K562 (cell line): ENCODE results near the gene RER1. TPM values are rescaled to one million over a fixed set of nuclear protein-coding genes. Genes with fewer than 3 reads are reported as not detected.

Experiments
- ATAC-seq: fragments of 200-7000 bp; cut with Tn5 transposase; 3 replicates; pipeline ENCODE4 v1.9.1; 2020; ENCODE audit warnings: moderate library complexity
- BruUV-seq: library from RNA; stranded (reverse); fragments of 400-500 nt; replicated peaks from 2 replicates; lab custom pipeline; 2021; lab: Mats Ljungman, UMichigan
- CTCF ChIA-PET: fragments of 300-600 bp; formaldehyde crosslinking; extraction: SDS; loops from one replicate; lab custom pipeline; 2021; ENCODE audit warnings: low intra/inter-chr PET ratio; lab: Yijun Ruan, JAX
- POLR2A ChIA-PET: fragments of 300-600, 350-650 bp; sonication (Branson Sonifier 250); formaldehyde crosslinking; extraction: SDS; loops from one replicate; lab custom pipeline; 2021; ENCODE audit warnings: antibody characterized with exemption, inconsistent platforms; lab: Yijun Ruan, JAX
- DNase-seq, 4 experiments: peaks; one replicate each; pipeline versions ENCODE4 v3.0.0 to v3.0.0-alpha.2; 2011 to 2018; ENCODE audit warnings: low spot score in 3 of 4, mixed read lengths in 3 of 4; ENCODE audit errors: extremely low read depth in 1 of 4
- FAIRE-seq: peaks from 2 replicates; lab custom pipeline; 2011; peaks lifted over from hg19 to GRCh38; lab: Jason Lieb, UNC
- H2AFZ ChIP-seq: 2 replicates; pipeline ENCODE4 v1.6.0; 2011; ENCODE audit warnings: low read depth, low read length, control low read depth, inconsistent platforms
- H3K27ac ChIP-seq: fragments of 200-600 bp; 3 replicates; pipeline ENCODE4 v1.8.0; 2011; ENCODE audit warnings: low read depth, mild to moderate bottlenecking, control low read depth, inconsistent platforms, low read length, moderate library complexity, mixed read lengths; ENCODE audit errors: extremely low read depth
- H3K27me3 ChIP-seq, 2 experiments: fragments of 300-600 bp in 1 of 2; 2 replicates in 1 of 2; 3 replicates in 1 of 2; pipeline versions ENCODE4 v1.6.0 to v1.8.0; 2011; ENCODE audit warnings: inconsistent platforms in 2 of 2, low read length in 2 of 2, mild to moderate bottlenecking in 1 of 2, mixed read lengths in 1 of 2, moderate library complexity in 1 of 2; ENCODE audit not compliant: control insufficient read depth in 2 of 2, insufficient read depth in 2 of 2
- H3K36me3 ChIP-seq: fragments of 300-600 bp; 3 replicates; pipeline ENCODE4 v1.8.0; 2011; ENCODE audit warnings: mild to moderate bottlenecking, low read length, inconsistent platforms; ENCODE audit not compliant: control insufficient read depth, insufficient read depth
- H3K4me1 ChIP-seq, 2 experiments: fragments of 200-600 bp in 1 of 2; replicated peaks in 1 of 2; 2 replicates in 1 of 2; 3 replicates in 1 of 2; pipeline versions ENCODE4 v1.5.1 to v1.8.0; 2011; ENCODE audit warnings: inconsistent platforms in 2 of 2, low read length in 2 of 2, mild to moderate bottlenecking in 1 of 2, mixed read lengths in 1 of 2, moderate library complexity in 1 of 2; ENCODE audit not compliant: control insufficient read depth in 2 of 2, insufficient read depth in 2 of 2
- H3K4me2 ChIP-seq: 2 replicates; pipeline ENCODE4 v1.6.1; 2011; ENCODE audit warnings: low read length, control low read depth, inconsistent platforms, mixed read lengths; ENCODE audit not compliant: insufficient read depth
- H3K4me3 ChIP-seq: fragments of 200-600 bp; sonication (generic), shearing (Covaris generic); 2 replicates; pipeline ENCODE4 v1.5.1; 2016; ENCODE audit warnings: control low read depth, inconsistent platforms
- H3K79me2 ChIP-seq: fragments of 200-600 bp; 3 replicates; pipeline ENCODE4 v1.8.0; 2011; ENCODE audit warnings: low read length, inconsistent platforms; ENCODE audit not compliant: control insufficient read depth, insufficient read depth
- H3K9ac ChIP-seq, 2 experiments: 2 replicates each; pipeline versions ENCODE4 v1.6.0 to v1.6.1; 2011; ENCODE audit warnings: low read depth in 2 of 2, low read length in 2 of 2, control low read depth in 1 of 2, inconsistent platforms in 1 of 2, mild to moderate bottlenecking in 1 of 2, mixed read lengths in 1 of 2; ENCODE audit not compliant: insufficient read depth in 1 of 2
- H3K9me1 ChIP-seq: one replicate; pipeline ENCODE4 v1.6.0; 2011; ENCODE audit warnings: inconsistent platforms, mild to moderate bottlenecking, low read length, moderate library complexity; ENCODE audit not compliant: control insufficient read depth, insufficient read depth
- H3K9me3 ChIP-seq: replicated peaks from 2 replicates; pipeline ENCODE4 v1.5.1; 2011; ENCODE audit warnings: low read depth, low read length, inconsistent platforms; ENCODE audit not compliant: control insufficient read depth, insufficient read depth
- H4K20me1 ChIP-seq: replicated peaks from 2 replicates; pipeline ENCODE4 v1.6.1; 2011; ENCODE audit warnings: low read length, inconsistent platforms, mixed read lengths; ENCODE audit not compliant: control insufficient read depth, insufficient read depth
- ATF7 ChIP-seq: fragments of 450-650 bp; IDR thresholded peaks from 2 replicates; pipeline ENCODE4 v1.7.1; 2014; ENCODE audit warnings: mild to moderate bottlenecking, moderate library complexity
- CAMTA2 ChIP-seq: fragments of 250-450 bp; sonication (Bioruptor Pico); conservative IDR thresholded peaks from 2 replicates; pipeline ENCODE4 v1.5.1; 2022
- ETV6 ChIP-seq, 3 experiments: fragments of 150-350 bp in 1 of 3; sonication (generic) in 1 of 3; formaldehyde crosslinking in 1 of 3; IDR thresholded peaks; 2 replicates each; pipeline versions ENCODE4 v1.6.1 to v1.8.0; 2014 to 2022; ENCODE audit warnings: borderline replicate concordance in 2 of 3, low read depth in 2 of 3, antibody characterized with exemption in 1 of 3, low read length in 1 of 3, mild to moderate bottlenecking in 1 of 3, missing genetic modification reagents in 1 of 3
- EZH2 ChIP-seq: IDR thresholded peaks from 2 replicates; pipeline ENCODE4 v1.6.1; 2012; ENCODE audit warnings: low read depth, mild to moderate bottlenecking, inconsistent platforms, low read length, borderline replicate concordance
- POLR2G ChIP-seq: fragments of 200-400 bp; formaldehyde crosslinking; IDR thresholded peaks from 2 replicates; pipeline ENCODE4 v1.6.1; 2017; ENCODE audit warnings: low read depth, mild to moderate bottlenecking, antibody characterized with exemption, low read length, moderate library complexity
- RAD51 ChIP-seq: fragments of 450-650 bp; IDR thresholded peaks from 2 replicates; pipeline ENCODE4 v1.7.1; 2016; ENCODE audit warnings: low read depth, mild to moderate bottlenecking, borderline replicate concordance
- RHOXF2B ChIP-seq: fragments of 250-450 bp; sonication (Bioruptor Pico); conservative IDR thresholded peaks from 2 replicates; pipeline ENCODE4 v1.5.1; 2021
- SUPT5H ChIP-seq: fragments of 450-650 bp; IDR thresholded peaks from 2 replicates; pipeline ENCODE4 v1.6.1; 2016
- ZBTB33 ChIP-seq: sonication (generic); formaldehyde crosslinking; IDR thresholded peaks from 2 replicates; pipeline ENCODE4 v1.8.1; 2023; ENCODE audit warnings: mild to moderate bottlenecking, missing genetic modification reagents
- ZNF232 ChIP-seq: sonication (generic); formaldehyde crosslinking; IDR thresholded peaks from 2 replicates; pipeline ENCODE4 v1.8.0; 2022; ENCODE audit warnings: mild to moderate bottlenecking, missing genetic modification reagents
- WGBS: fragments of 100-300 bp; shearing (Covaris generic); methylation state at CpG from one replicate; pipeline ENCODE4 v1.1.6; 2016; ENCODE audit warnings: low coverage, mixed read lengths; ENCODE audit not compliant: insufficient coverage; ENCODE audit errors: missing lambda C conversion rate; 5-methylcytosine and 5-hydroxymethylcytosine counted together
- in situ Hi-C: fragments of 300-500 bp; cut with MboI; formaldehyde crosslinking; loops from 4 replicates; pipeline ENCODE4 v1.15.0; 2018; ENCODE audit warnings: inconsistent platforms, mixed read lengths
- intact Hi-C: fragments of 100-400 bp; cut with micrococcal nuclease; formaldehyde crosslinking; loops from 2 replicates; pipeline ENCODE4 v1.14.2; 2022
- polyA plus RNA-seq, 8 experiments: library from polyadenylated mRNA; depleted of rRNA in 4 of 8; stranded (reverse) in 5 of 8; unstranded in 3 of 8; fragments of >200 nt; fragmentation: Nextera tagmentation in 2 of 8; fragmentation: Illumina TruSeq in 1 of 8; extraction: Ambion mirVana in 2 of 8; extraction: Trizol in 1 of 8; gene quantifications; 2 replicates each; pipeline versions ENCODE4 v1.2.1 to v1.2.3, GENCODE V29; 2011 to 2014; ENCODE audit warnings: inconsistent platforms in 1 of 8, missing spikeins in 1 of 8
- total RNA-seq, 7 experiments: library from RNA; depleted of rRNA in 6 of 7; stranded (reverse); fragments of >200 nt in 6 of 7; fragmentation: Illumina TruSeq in 2 of 7; extraction: Trizol in 2 of 7; gene quantifications; 2 replicates each; pipeline versions ENCODE4 v1.2.1 to v1.2.3, GENCODE V29; 2011 to 2021; ENCODE audit warnings: low replicate concordance in 1 of 7

Gene RER1
- total and polyA plus RNA-seq, 9 of the 15 experiments (the other 6 are each of a cell fraction or from before 2014, with no cell fraction given) = 19.6 to 354 (median 183) TPM

DNA sequence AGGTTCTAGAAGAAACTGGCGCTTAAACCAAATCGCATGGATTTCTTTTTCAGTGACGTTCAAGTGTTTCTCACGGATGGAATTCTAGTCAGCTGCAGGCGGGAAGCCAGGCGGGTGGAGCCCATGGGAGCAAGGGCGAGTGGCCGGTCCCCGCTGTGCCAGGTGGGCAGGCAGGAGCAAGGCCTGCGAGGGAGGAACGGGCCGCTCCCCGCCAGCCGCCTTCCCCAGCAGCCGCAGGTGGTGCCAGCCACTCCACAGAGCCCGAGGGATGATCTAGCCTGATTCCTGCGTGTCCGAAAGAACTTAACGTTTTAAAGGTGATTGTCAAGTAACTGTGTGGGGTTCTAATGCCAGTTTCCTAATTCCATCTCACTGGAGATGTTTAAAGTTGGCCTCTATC, 11.6 kb downstream of the RER1 start:
- in situ Hi-C loops = no loop called here
- H3K9me1 ChIP-seq = no peaks in the 10 kb centered on the region
- no peak for TF ChIP-seq ETV6 (IDR thresholded peaks at IDR 0.05; ENCODE audit: borderline replicate concordance in 1 of 2, low read depth in 2 of 2, low read length in 1 of 2)
- TF ChIP-seq ETV6 (CRISPR knock-in tag; IDR thresholded peaks at IDR 0.05; ENCODE audit: borderline replicate concordance) = no peak
- peak; percentile 23; the same call in 1 of the 2 replicates for TF ChIP-seq SUPT5H
- TF ChIP-seq ATF7 = no peak
- TF ChIP-seq POLR2G = peak; percentile 43; the same call in 1 of the 2 replicates
- TF ChIP-seq EZH2 = no peak
- TF ChIP-seq ZBTB33 (CRISPR knock-in tag) = 0 out of 2 replicates have a peak, but pooled peaks have one; percentile 26
- no peak for TF ChIP-seq ZNF232
- TF ChIP-seq CAMTA2 (CRISPR knock-in tag) = no peak
- TF ChIP-seq RHOXF2B (CRISPR knock-in tag) = no peak
- TF ChIP-seq RAD51 = no peak
- TF ChIP-seq, all 486 proteins: peak for 3
- H3K4me1 ChIP-seq = peaks cover 0 to 38% of the 10 kb centered on the region in 2 experiments; a peak in 1 of 5 replicates
- H3K4me2 ChIP-seq = no peak overlapping the region
- peak overlapping the region in 1 of 2 experiments; percentile 50; a peak in 1 of 4 replicates for H3K9ac ChIP-seq
- ChIA-PET CTCF (no interaction called here), POLR2A (interaction anchor here (1.0 to 1.9 kb wide), 3 partner anchors 9 to 86 kb away, joined by 3 to 4 read pairs (median 3); partner anchors contain the start of gene PEX10)
- no peak overlapping the region for H3K27ac ChIP-seq
- H3K4me3 ChIP-seq = no peak overlapping the region
- ATAC-seq = no peak
- H2AFZ ChIP-seq = no peak overlapping the region
- H3K36me3 ChIP-seq = peaks cover 85% of the 10 kb centered on the region
- no peaks in the 10 kb centered on the region for H3K27me3 ChIP-seq
- peaks cover 9% of the 10 kb centered on the region; the same call in 1 of the 2 replicates for H4K20me1 ChIP-seq
- BruUV-seq = TSS peak; percentile 53
- H3K79me2 ChIP-seq = no peaks in the 10 kb centered on the region; the same call in 2 of the 3 replicates
- H3K9me3 ChIP-seq = no peaks in the 10 kb centered on the region
- no peak for DNase-seq
- intact Hi-C loops = no loop called here
- 92% methylated on average over 19 of the region's 19 CpGs for WGBS
- FAIRE-seq = no peak
